ENCODE data around the gene RARS1. TPM values are rescaled to one million over a fixed set of nuclear protein-coding genes. Genes with fewer than 3 reads are reported as not detected.
A peak's percentile ranks its signal among the peaks of the same experiment; 100 is the strongest.

The RARS1 gene
- total RNA-seq, 1 experiment from 2014 or later: 98.8 TPM

- no peak for TF ChIP-seq ZNF281 (CRISPR knock-in tag; IDR thresholded peaks at IDR 0.05)
- TF ChIP-seq ATF1 (CRISPR knock-in tag; IDR thresholded peaks at IDR 0.05): peak; percentile 52; the same call in 1 of the 2 replicates
- no peak; the same call in 1 of the 2 replicates for TF ChIP-seq MLX (CRISPR knock-in tag; IDR thresholded peaks at IDR 0.05)
- peak; percentile 86 for TF ChIP-seq CREM (CRISPR knock-in tag; IDR thresholded peaks at IDR 0.05)
- peak; percentile 54; the same call in 1 of the 2 replicates for TF ChIP-seq FOXP1 (CRISPR knock-in tag; IDR thresholded peaks at IDR 0.05; ENCODE audit: borderline replicate concordance)
- TF ChIP-seq ARID4B (CRISPR knock-in tag; IDR thresholded peaks at IDR 0.05; ENCODE audit: borderline replicate concordance): peak; percentile 41; the same call in 1 of the 2 replicates
- no peak for TF ChIP-seq ZNF396 (CRISPR knock-in tag; IDR thresholded peaks at IDR 0.05; ENCODE audit: borderline replicate concordance)
- TF ChIP-seq IRF1 (CRISPR knock-in tag; IDR thresholded peaks at IDR 0.05): peak; percentile 18; the same call in 1 of the 2 replicates
- no peak for TF ChIP-seq EMX1 (CRISPR knock-in tag; IDR thresholded peaks at IDR 0.05)
- no peak for TF ChIP-seq GRHL2 (CRISPR knock-in tag; IDR thresholded peaks at IDR 0.05; ENCODE audit: insufficient replicate concordance, severe bottlenecking)
- no peak for TF ChIP-seq HMGA2 (CRISPR knock-in tag; IDR thresholded peaks at IDR 0.05)
- 0 out of 2 replicates have a peak, but pooled peaks have one; percentile 67 for TF ChIP-seq E2F5 (CRISPR knock-in tag; IDR thresholded peaks at IDR 0.05)
- TF ChIP-seq ETV6 (CRISPR knock-in tag; IDR thresholded peaks at IDR 0.05): peak; percentile 97
- peak; percentile 87; the same call in 1 of the 2 replicates for TF ChIP-seq CBFB (CRISPR knock-in tag; IDR thresholded peaks at IDR 0.05; ENCODE audit: low read depth)
- TF ChIP-seq RORB (CRISPR knock-in tag; IDR thresholded peaks at IDR 0.05): no peak
- TF ChIP-seq ZNF423 (CRISPR knock-in tag; IDR thresholded peaks at IDR 0.05): no peak
- TF ChIP-seq GTF2I (CRISPR knock-in tag; conservative IDR thresholded peaks at IDR 0.05): peak; percentile 67; the same call in 1 of the 2 replicates
- TF ChIP-seq ZNF138 (CRISPR knock-in tag; conservative IDR thresholded peaks at IDR 0.05): 0 out of 2 replicates have a peak, but pooled peaks have one; percentile 73
- peak; percentile 66 for TF ChIP-seq FOXK1 (CRISPR knock-in tag; IDR thresholded peaks at IDR 0.05)
- TF ChIP-seq CDX4 (CRISPR knock-in tag; IDR thresholded peaks at IDR 0.05; ENCODE audit: borderline replicate concordance): no peak
- 0 out of 2 replicates have a peak, but pooled peaks have one; percentile 58 for TF ChIP-seq SMAD3 (CRISPR knock-in tag; IDR thresholded peaks at IDR 0.05; ENCODE audit: borderline replicate concordance)
- no peak for TF ChIP-seq MXD4 (CRISPR knock-in tag; IDR thresholded peaks at IDR 0.05; ENCODE audit: borderline replicate concordance)
- no peak for TF ChIP-seq KAT7 (CRISPR knock-in tag; IDR thresholded peaks at IDR 0.05; ENCODE audit: borderline replicate concordance)
- peak; percentile 4; the same call in 1 of the 2 replicates for TF ChIP-seq MYBL2 (CRISPR knock-in tag; IDR thresholded peaks at IDR 0.05)
- TF ChIP-seq TCF7 (CRISPR knock-in tag; IDR thresholded peaks at IDR 0.05; ENCODE audit: low read depth): no peak
- no peak for TF ChIP-seq ZNF121 (CRISPR knock-in tag; IDR thresholded peaks at IDR 0.05)
- TF ChIP-seq ATF3 (CRISPR knock-in tag; conservative IDR thresholded peaks at IDR 0.05): no peak
These were observed at the start of gene RARS1 (continued) for GRCh38 chr5:168486136-168486879.
